Ascending aorta (tissue), 2 donors: ENCODE measurements around the gene PSMB7. TPM values are rescaled to one million over a fixed set of nuclear protein-coding genes. Genes with fewer than 3 reads are reported as not detected.
A peak's percentile ranks its signal among the peaks of the same experiment; 100 is the strongest.

Source experiments
- DNase-seq, 2 donors: peaks; one replicate each; pipeline ENCODE4 v3.0.0-alpha.2; 2019; ENCODE audit warnings: low spot score in 2 of 2
- H3K27ac ChIP-seq, 2 donors: fragments of 200-600 bp; sonication (generic); one replicate each; pipeline ENCODE4 v1.5.1; 2016 to 2017; ENCODE audit warnings: mild to moderate bottlenecking in 1 of 2
- H3K27me3 ChIP-seq: fragments of 200-600 bp; sonication (generic); one replicate; pipeline ENCODE4 v1.5.1; 2017
- H3K36me3 ChIP-seq, 2 donors: fragments of 200-600 bp; sonication (generic); one replicate each; pipeline ENCODE4 v1.5.1; 2016
- H3K4me1 ChIP-seq, 2 donors: fragments of 200-600 bp; sonication (generic); one replicate each; pipeline ENCODE4 v1.5.1; 2016 to 2017; ENCODE audit warnings: mild to moderate bottlenecking in 1 of 2
- H3K4me3 ChIP-seq, 2 donors: fragments of 200-600 bp; sonication (generic); one replicate each; pipeline ENCODE4 v1.5.1; 2016 to 2017; ENCODE audit warnings: mild to moderate bottlenecking in 1 of 2
- H3K9me3 ChIP-seq, 2 donors: fragments of 200-600 bp; sonication (generic); one replicate each; pipeline ENCODE4 v1.5.1; 2016
- CTCF ChIP-seq, 3 experiments: fragments of 200-600 bp in 2 of 3; fragments of 450-650 bp in 1 of 3; sonication (generic) in 2 of 3; IDR thresholded peaks; one replicate each; pipeline ENCODE4 v1.5.1; 2016 to 2019; ENCODE audit warnings: antibody characterized with exemption in 3 of 3, mild to moderate bottlenecking in 1 of 3, moderate library complexity in 1 of 3
- intact Hi-C: fragments of 100-400 bp; cut with DNase I; formaldehyde crosslinking; loops from one replicate; pipeline ENCODE4 v1.15.1; 2023
- total RNA-seq: library from RNA; depleted of rRNA; stranded (reverse); fragments of >200 nt; gene quantifications from one replicate; pipeline ENCODE4 v1.1.0, GENCODE V29; 2016

Gene PSMB7
- total RNA-seq, 1 donor from 2014 or later, result 21.1 TPM

DNA sequence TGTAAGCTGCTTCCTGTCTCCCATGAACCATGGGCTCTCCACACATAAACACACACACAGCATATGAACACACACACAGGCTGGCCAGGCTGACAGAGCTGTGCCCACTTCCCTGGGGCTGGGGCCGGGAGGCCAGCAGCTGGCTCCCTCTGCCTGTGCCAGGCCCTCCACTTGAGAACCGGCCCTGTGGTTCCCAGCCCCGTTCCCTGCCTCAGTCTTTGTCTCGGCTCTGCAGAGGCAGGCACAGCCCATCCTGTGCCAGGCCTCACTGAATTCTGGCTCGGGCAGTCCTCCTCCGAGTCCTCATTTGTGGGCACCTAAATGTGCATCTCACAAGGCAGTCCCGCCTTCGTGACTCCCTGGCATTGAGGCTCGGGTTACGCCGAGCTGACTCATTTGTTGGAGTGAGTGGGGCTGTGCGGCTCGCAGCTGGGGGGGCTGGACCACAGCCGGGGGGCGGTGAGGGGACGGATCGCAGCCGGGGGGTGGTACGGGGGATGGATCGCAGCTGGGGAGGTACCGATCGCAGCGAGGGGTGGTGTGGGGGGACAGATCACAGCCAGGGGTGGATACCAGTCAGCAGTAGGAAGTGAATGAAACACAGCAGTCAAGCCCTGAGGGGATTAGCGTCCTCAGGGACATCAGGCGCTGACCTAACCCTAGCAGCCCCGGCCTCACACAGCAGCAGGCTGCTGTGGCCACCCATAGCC is 72.3 kb downstream of the PSMB7 start:
- intact Hi-C loops, result no loop called here
- Histone ChIP-seq H3K27me3 (no peaks in the 10 kb centered on the region), H3K4me3 (peak overlapping the region in 1 of 2 donors; percentile 50), H3K36me3 (peaks cover 31 to 59% of the 10 kb centered on the region in 2 donors), H3K27ac (peak overlapping the region; percentile 65 to 80), H3K9me3 (no peaks in the 10 kb centered on the region), H3K4me1 (peaks cover 0 to 10% of the 10 kb centered on the region in 2 donors)
- TF ChIP-seq CTCF (IDR thresholded peaks at IDR 0.05), result no peak
- peak; percentile 63 to 91 for DNase-seq

DNA sequence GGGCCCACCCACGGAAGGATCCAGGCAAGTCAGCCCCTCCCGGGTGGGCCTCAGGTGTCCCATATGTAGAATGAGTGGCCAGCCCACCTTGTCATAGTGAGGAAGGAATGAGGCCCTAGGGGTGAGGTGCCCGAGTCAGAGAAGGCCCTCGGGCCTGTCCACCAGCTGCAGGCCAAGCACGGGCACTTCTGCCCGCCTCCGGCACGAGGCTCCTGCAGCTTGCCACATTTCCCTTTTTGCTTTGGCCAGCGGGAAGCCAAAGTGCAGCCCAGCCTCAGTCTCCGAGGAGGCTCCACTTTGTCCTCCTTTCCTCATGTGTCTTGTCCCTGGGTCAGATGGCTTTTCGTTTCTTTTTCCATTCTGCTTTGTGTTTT is 72.9 kb downstream of the PSMB7 start:
- H3K36me3 ChIP-seq, result peaks cover 30 to 59% of the 10 kb centered on the region in 2 donors
- intact Hi-C loops, result no loop called here

GRCh38 chr9:124341455-124342170 is 73.6 kb downstream of the PSMB7 start:
- TF ChIP-seq CTCF (IDR thresholded peaks at IDR 0.05), result no peak
- DNase-seq, result no peak
- Histone ChIP-seq H3K27ac (peak overlapping the region in 1 of 2 donors; percentile 80), H3K4me3 (no peak overlapping the region), H3K9me3 (no peaks in the 10 kb centered on the region), H3K4me1 (peaks cover 0 to 10% of the 10 kb centered on the region in 2 donors), H3K36me3 (peaks cover 22 to 57% of the 10 kb centered on the region in 2 donors), H3K27me3 (no peaks in the 10 kb centered on the region)
- intact Hi-C loops, result no loop called here

More for the DNA sequence above, 72.9 kb downstream of the PSMB7 start:
- Histone ChIP-seq H3K27me3 (no peaks in the 10 kb centered on the region), H3K9me3 (no peaks in the 10 kb centered on the region), H3K4me3 (no peak overlapping the region), H3K4me1 (peaks cover 0 to 10% of the 10 kb centered on the region in 2 donors), H3K27ac (peak overlapping the region; percentile 65 to 80)
- no peak for DNase-seq
- TF ChIP-seq CTCF (IDR thresholded peaks at IDR 0.05), result no peak

GRCh38 chr9:124340219-124341069 is 74.8 kb downstream of the PSMB7 start:
- intact Hi-C loops, result no loop called here
- no peak for DNase-seq
- no peak for TF ChIP-seq CTCF (IDR thresholded peaks at IDR 0.05)
- Histone ChIP-seq H3K4me1 (peaks cover 0 to 10% of the 10 kb centered on the region in 2 donors), H3K4me3 (no peak overlapping the region), H3K27me3 (no peaks in the 10 kb centered on the region), H3K36me3 (peaks cover 19 to 56% of the 10 kb centered on the region in 2 donors), H3K9me3 (no peaks in the 10 kb centered on the region), H3K27ac (no peak overlapping the region)

- H3K4me3 ChIP-seq, result no peak overlapping the region
- H3K9me3 ChIP-seq, result no peaks in the 10 kb centered on the region
- peaks cover 0 to 10% of the 10 kb centered on the region in 2 donors for H3K4me1 ChIP-seq
- DNase-seq, result no peak
- H3K27me3 ChIP-seq, result no peaks in the 10 kb centered on the region
- intact Hi-C loops, result no loop called here
- peaks cover 14 to 57% of the 10 kb centered on the region in 2 donors for H3K36me3 ChIP-seq
- no peak for TF ChIP-seq CTCF (IDR thresholded peaks at IDR 0.05)
- no peak overlapping the region for H3K27ac ChIP-seq
Observed at GRCh38 chr9:124339603-124340146, 75.6 kb downstream of the PSMB7 start.
